Muscle of leg (tissue), 11 donors: ENCODE results near the gene HSP90B1. TPM values are rescaled to one million over a fixed set of nuclear protein-coding genes. Genes with fewer than 3 reads are reported as not detected.

Experiments used
- DNase-seq: peaks from one replicate; pipeline ENCODE4 v3.0.0; 2013
- H3K27ac ChIP-seq: one replicate; pipeline ENCODE4 v1.5.1; 2013; ENCODE audit warnings: mild to moderate bottlenecking, low read length, control low read depth
- H3K27me3 ChIP-seq: one replicate; pipeline ENCODE4 v1.6.1; 2013; ENCODE audit warnings: low read length; ENCODE audit not compliant: control insufficient read depth, insufficient read depth
- H3K36me3 ChIP-seq: one replicate; pipeline ENCODE4 v1.6.1; 2013; ENCODE audit warnings: low read length; ENCODE audit not compliant: control insufficient read depth, insufficient read depth
- H3K4me1 ChIP-seq: one replicate; pipeline ENCODE4 v1.6.1; 2013; ENCODE audit warnings: low read length; ENCODE audit not compliant: control insufficient read depth, insufficient read depth
- H3K4me3 ChIP-seq: one replicate; pipeline ENCODE4 v1.5.1; 2013; ENCODE audit warnings: low read length, control low read depth
- H3K9me3 ChIP-seq: replicated peaks from 2 replicates; pipeline ENCODE4 v1.6.1; 2013; ENCODE audit warnings: low read depth, low read length; ENCODE audit not compliant: control insufficient read depth
- WGBS: methylation state at CpG from one replicate; pipeline ENCODE4 v1.1.5; 2013; ENCODE audit warnings: missing lambda C conversion rate; ENCODE audit not compliant: insufficient coverage; 5-methylcytosine and 5-hydroxymethylcytosine counted together
- polyA plus RNA-seq, 8 donors: library from polyadenylated mRNA; unstranded; fragments of 120-200 nt; gene quantifications; one replicate each; pipeline versions ENCODE4 v1.2.1 to v1.2.3, GENCODE V29; 2013; ENCODE audit warnings: inconsistent platforms in 1 of 8, low replicate concordance in 1 of 8; ENCODE audit not compliant: insufficient read length in 8 of 8, insufficient read depth in 1 of 8
- total RNA-seq: library from RNA; stranded (reverse); fragments of 120-200 nt; gene quantifications from one replicate; pipeline ENCODE4 v1.2.4, GENCODE V29; 2013

The HSP90B1 gene
- total and polyA plus RNA-seq, 9 donors: 320 to 584 (median 359) TPM

DNA sequence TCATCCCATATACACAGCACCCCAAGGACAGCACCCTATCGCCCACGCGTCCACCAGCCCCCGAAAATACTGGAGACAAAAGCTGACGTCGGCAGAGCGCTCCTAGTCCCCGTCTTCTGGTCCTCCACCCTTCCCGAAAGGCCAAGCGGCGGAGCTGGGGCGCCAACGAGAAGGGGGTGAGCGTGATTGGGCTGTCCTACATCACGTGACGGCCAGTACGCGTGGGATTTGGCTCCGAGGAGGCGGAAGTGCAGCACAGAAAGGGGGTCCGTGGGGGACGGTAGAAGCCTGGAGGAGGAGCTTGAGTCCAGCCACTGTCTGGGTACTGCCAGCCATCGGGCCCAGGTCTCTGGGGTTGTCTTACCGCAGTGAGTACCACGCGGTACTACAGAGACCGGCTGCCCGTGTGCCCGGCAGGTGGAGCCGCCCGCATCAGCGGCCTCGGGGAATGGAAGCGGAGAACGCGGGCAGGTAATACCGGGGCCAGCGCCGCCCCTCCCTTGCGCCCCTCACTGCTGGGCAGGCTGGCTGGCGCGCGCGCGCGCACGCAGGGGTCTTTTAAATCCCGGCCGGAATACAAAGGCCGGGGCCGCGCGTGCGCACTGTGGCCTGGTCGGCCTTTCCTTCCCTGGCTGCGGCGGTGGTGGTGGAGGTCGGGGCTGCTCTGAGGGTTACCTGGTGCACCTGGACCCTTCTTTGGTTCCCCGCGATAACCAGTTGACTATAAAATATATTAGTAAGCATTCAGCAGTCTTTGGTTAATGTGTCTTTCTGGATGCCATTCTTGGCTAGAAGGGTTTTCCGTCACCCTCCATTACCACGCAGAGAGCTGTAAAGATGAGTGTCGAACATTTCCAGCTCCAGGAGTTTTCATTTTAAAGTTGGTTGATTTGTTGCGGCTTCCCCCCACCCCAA is 35.6 kb downstream of the HSP90B1 start, which contains the start of gene TDG:
TSS of gene TDG (plus strand) at position 283 of the 915 bp plus-strand sequence. CDS start at position 449, 166 bp downstream.
- Histone ChIP-seq H3K36me3 (peaks cover 11% of the 10 kb centered on the region), H3K4me1 (peaks cover 9% of the 10 kb centered on the region)

DNA sequence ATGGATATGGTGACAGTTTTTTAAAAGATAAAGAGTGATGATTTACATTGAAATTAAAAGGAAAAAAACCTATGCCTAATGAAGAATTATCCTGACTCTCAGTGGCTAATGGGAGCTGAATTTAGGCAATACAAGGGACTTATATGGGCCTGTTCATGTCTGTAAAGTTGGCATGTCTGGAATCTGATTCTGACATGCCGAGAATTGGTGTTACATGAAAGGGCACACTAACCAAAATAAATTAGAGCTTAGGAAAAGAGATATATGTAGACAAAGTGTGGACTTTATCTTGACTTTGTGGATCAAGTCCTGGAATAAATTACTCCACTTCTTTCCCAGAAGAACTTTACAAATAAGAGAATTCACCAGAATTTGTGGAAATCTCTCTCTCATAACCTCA is 36.5 kb downstream of the HSP90B1 start:
- DNase-seq: no peak
- H3K4me1 ChIP-seq: peaks cover 9% of the 10 kb centered on the region

More for the DNA sequence above, 35.6 kb downstream of the HSP90B1 start, which contains the start of gene TDG:
- Histone ChIP-seq H3K27ac (peak within 1 kb of the TSS; percentile 94), H3K4me3 (peak within 1 kb of the TSS; percentile 90), H3K27me3 (no peaks in the 10 kb centered on the region), H3K9me3 (no peaks in the 10 kb centered on the region)
- peak; percentile 99 for DNase-seq
- 3% methylated on average over 33 of the region's 64 CpGs for WGBS

DNA sequence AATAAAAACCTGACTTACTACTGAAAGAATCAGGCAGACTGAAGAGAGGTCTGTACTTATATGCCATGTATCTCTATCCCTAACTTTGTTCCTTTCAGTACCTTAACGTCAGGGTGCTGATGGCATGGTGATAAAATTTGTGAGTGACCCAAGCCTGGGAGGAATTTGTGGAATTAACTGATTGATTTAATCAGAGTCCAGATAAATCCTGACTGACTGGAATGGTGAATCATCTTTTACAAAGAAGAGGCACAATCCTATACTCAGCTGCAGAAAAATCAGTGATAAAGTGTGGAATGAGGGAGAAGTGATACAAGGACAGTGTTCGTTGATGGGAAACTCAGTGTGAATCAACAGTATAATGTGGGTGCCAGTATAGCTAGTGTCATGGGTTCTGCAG is 39.2 kb downstream of the HSP90B1 start:
- Histone ChIP-seq H3K36me3 (peaks cover 13% of the 10 kb centered on the region), H3K27ac (no peak overlapping the region), H3K9me3 (no peaks in the 10 kb centered on the region), H3K27me3 (no peaks in the 10 kb centered on the region), H3K4me3 (no peak overlapping the region), H3K4me1 (peaks cover 5% of the 10 kb centered on the region)
- WGBS: 92% methylated on average over 1 of the region's 2 CpGs
- no peak for DNase-seq

More for the DNA sequence above, 36.5 kb downstream of the HSP90B1 start:
- H3K27ac ChIP-seq: peak overlapping the region; percentile 90
- H3K4me3 ChIP-seq: peak overlapping the region; percentile 90
- H3K36me3 ChIP-seq: peaks cover 11% of the 10 kb centered on the region
- H3K27me3 ChIP-seq: no peaks in the 10 kb centered on the region
- no peaks in the 10 kb centered on the region for H3K9me3 ChIP-seq
- no CpG with 5 or more reads among the region's 1 CpG for WGBS

DNA sequence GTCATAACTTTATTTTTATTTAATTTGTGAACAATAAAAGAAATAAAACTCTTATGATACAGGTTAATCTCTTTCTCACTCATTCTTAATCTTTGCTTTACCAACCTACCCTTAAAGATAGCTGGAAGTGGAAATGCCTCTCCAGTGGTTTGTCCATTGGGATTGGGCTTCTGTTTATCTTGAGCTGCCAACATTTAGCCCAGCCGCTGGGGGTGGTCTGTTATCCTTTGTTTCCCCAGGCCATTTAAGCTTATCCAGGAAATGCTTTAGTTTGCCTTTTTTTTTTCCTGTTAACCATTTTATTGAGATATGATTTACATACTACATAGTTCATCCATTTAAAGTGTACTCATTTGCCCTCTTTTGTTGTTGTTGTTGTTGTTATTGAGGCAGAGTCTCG is 43.7 kb downstream of the HSP90B1 start:
- no peaks in the 10 kb centered on the region for H3K9me3 ChIP-seq
- DNase-seq: no peak
- no peaks in the 10 kb centered on the region for H3K4me1 ChIP-seq
- WGBS: no CpG with 5 or more reads among the region's 2 CpGs
- no peak overlapping the region for H3K4me3 ChIP-seq
- no peaks in the 10 kb centered on the region for H3K27me3 ChIP-seq
- H3K27ac ChIP-seq: no peak overlapping the region
- H3K36me3 ChIP-seq: peaks cover 35% of the 10 kb centered on the region

DNA sequence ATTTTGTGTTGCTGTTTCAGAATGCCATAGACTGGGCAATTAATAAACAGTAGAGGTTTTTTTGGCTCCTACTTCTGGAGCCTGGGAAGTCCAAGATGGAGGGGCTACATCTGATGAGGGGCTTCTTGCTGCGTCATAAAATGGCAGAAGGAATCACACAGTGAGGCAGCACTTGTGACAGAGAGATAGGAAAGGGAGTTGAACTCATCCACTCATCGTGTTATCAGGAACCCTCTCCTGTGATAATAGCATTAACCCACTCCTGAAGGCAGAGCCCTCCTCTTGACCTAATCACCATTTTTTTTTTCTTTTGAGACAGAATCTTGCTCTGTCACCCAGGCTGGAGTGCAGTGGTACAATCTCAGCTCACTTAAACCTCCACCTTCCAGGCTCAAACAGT is 45.2 kb downstream of the HSP90B1 start:
- no peak for DNase-seq
- WGBS: 78% methylated on average over 1 of the region's 2 CpGs

DNA sequence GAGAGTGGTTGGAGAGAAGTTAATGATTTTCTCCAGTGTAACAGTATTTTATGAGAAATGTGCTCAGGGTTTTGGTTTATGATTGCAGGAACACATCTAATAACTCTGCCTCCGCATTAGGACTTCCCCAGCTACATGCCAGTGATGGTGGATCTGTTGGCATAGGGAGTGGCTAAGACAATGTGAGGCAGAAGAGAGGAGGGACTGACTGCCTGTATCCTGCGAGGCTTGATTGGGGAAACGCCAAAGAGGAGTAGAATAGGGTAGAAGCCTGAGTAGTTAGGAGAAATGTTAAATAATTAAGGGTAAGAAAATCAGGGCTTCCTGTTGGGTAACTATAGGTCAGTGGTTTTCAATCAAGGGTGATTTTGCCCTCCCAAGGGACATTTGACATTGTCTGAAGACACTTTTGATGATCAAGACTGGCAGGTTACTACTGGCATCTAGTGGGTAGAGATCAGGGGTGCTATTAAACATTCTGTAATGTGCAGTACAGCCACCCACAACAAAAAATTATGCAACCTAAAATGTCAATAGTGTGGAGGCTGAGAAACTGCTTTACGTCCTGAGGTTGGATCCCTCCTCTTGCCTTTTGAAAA is 48.3 kb downstream of the HSP90B1 start:
- WGBS: 90% methylated on average over 3 of the region's 4 CpGs
- Histone ChIP-seq H3K9me3 (no peaks in the 10 kb centered on the region), H3K27me3 (no peaks in the 10 kb centered on the region), H3K4me3 (no peak overlapping the region), H3K4me1 (no peaks in the 10 kb centered on the region), H3K27ac (no peak overlapping the region), H3K36me3 (peaks cover 49% of the 10 kb centered on the region)
- no peak for DNase-seq

More for the DNA sequence above, 45.2 kb downstream of the HSP90B1 start:
- no peaks in the 10 kb centered on the region for H3K27me3 ChIP-seq
- no peaks in the 10 kb centered on the region for H3K9me3 ChIP-seq
- no peaks in the 10 kb centered on the region for H3K4me1 ChIP-seq
- no peak overlapping the region for H3K27ac ChIP-seq
- H3K36me3 ChIP-seq: peaks cover 35% of the 10 kb centered on the region
- no peak overlapping the region for H3K4me3 ChIP-seq

DNA sequence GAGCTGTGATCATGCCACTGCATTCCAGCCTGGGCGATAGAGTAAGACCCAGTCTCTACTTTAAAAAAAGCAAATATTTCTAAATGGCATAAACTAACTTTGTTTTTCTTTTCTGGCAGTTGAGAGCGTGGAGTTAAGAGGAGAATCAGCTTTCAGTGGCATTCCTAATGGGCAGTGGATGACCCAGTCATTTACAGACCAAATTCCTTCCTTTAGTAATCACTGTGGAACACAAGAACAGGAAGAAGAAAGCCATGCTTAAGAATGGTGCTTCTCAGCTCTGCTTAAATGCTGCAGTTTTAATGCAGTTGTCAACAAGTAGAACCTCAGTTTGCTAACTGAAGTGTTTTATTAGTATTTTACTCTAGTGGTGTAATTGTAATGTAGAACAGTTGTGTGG is 56.6 kb downstream of the HSP90B1 start:
- Histone ChIP-seq H3K4me1 (no peaks in the 10 kb centered on the region), H3K36me3 (peaks cover 32% of the 10 kb centered on the region), H3K27me3 (no peaks in the 10 kb centered on the region), H3K4me3 (no peak overlapping the region), H3K9me3 (no peaks in the 10 kb centered on the region), H3K27ac (no peak overlapping the region)
- WGBS: no CpG with 5 or more reads among the region's 2 CpGs
- DNase-seq: no peak

DNA sequence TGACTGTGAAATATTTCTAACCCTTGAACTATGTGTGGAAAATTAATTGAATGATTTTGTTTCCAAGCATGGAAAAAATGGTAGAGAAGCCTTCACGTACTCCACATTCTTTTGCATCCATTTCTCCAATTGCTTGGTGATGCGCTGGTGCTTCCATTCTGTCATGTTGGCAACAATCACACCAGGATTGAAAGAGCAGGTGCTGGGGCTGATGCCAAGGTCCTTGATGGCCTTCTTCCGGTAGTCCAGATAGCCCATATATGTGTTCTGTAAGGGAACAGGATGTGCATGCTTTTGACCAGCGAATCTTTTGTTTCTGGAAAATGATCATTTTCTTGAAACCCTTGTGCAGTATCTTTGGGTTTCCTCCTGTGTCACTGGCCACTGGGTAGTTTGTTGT is 64.0 kb downstream of the HSP90B1 start:
- peak; percentile 81 for DNase-seq
- Histone ChIP-seq H3K27ac (peak overlapping the region; percentile 65), H3K4me1 (peaks cover 21% of the 10 kb centered on the region)

DNA sequence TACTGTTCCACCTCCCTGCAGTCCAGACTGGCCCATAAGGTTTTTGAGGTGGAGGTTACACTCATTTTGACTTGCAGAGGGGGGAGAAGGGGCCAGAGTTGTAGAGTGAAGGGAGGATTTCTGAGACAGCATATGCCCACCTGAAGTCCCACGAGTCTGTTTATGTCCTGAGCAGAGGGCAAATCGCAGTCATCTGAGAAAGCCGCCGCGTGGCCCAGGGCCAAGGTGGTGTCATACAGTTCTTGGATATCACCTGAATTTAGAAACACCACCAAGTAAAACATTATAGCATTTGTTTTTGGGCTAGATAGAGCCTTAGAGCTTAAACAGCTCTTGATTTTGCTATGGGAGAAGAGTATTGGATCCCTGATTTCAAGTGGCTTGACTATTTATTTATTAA is 66.4 kb downstream of the HSP90B1 start:
- peak; percentile 9 for DNase-seq
- peaks cover 23% of the 10 kb centered on the region for H3K4me1 ChIP-seq
- WGBS: 100% methylated on average over 1 of the region's 5 CpGs
- no peak overlapping the region for H3K27ac ChIP-seq
- H3K9me3 ChIP-seq: no peaks in the 10 kb centered on the region
- no peak overlapping the region for H3K4me3 ChIP-seq
- no peaks in the 10 kb centered on the region for H3K27me3 ChIP-seq
- H3K36me3 ChIP-seq: peaks cover 9% of the 10 kb centered on the region

More for the DNA sequence above, 64.0 kb downstream of the HSP90B1 start:
- Histone ChIP-seq H3K36me3 (peaks cover 11% of the 10 kb centered on the region), H3K27me3 (no peaks in the 10 kb centered on the region), H3K9me3 (no peaks in the 10 kb centered on the region), H3K4me3 (no peak overlapping the region)
- WGBS: 60% methylated on average over 1 of the region's 4 CpGs

DNA sequence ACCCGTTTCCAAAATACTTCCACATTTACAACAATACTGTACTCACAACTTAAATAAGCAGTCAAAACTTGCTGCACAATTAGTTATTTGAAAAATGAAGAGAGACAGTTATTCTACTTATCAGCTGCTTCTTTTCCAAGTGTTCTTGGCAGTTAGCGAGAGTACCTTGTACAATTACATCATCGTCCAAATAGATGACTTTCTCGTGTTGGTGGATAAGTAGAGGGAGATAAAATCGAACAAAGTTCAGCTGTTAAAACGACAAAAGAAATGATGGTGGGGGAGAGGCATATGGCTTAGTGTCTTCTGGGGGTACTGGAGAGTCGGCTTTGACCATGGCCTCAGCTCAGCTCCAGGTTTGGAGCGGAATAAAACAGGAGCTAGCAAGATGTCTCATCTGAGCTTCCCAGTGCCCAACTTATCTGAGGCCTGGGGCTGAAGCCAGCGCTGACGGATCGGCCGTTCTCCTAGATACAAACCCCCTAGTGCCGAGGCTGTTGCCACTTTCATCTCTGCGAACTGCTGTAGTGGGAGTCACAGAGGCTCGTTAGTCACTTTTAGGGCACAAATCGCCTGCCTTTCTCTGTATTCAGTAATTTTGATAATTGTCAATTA is 67.2 kb downstream of the HSP90B1 start:
- H3K27ac ChIP-seq: peak overlapping the region; percentile 52
- peaks cover 9% of the 10 kb centered on the region for H3K36me3 ChIP-seq
- 20% methylated on average over 2 of the region's 16 CpGs for WGBS
- peaks cover 26% of the 10 kb centered on the region for H3K4me1 ChIP-seq
- no peak overlapping the region for H3K4me3 ChIP-seq
- no peaks in the 10 kb centered on the region for H3K27me3 ChIP-seq
- no peaks in the 10 kb centered on the region for H3K9me3 ChIP-seq
- DNase-seq: peak; percentile 64
